ACHN (cell line): ENCODE results near the gene LSM7.

Experiments
- DNase-seq: peaks from one replicate; pipeline ENCODE4 v3.0.0-alpha.2; 2015
- in situ Hi-C: cut with HindIII; loops from 2 replicates; pipeline ENCODE4 v1.10.0; 2017; ENCODE audit warnings: low sequenced_read_pairs, low pct_ligation_motif_present, low pct_unique_long_range_greater_than_20kb

Gene LSM7

GRCh38 chr19:2273356-2274184 is 54.8 kb downstream of the LSM7 start:
- peak; percentile 65 for DNase-seq
- in situ Hi-C loops = no loop called here
